H1 (cell line): ENCODE data around the gene CCT6A. TPM values are rescaled to one million over a fixed set of nuclear protein-coding genes. Genes with fewer than 3 reads are reported as not detected.

Source experiments
- CEBPB ChIP-seq: IDR thresholded peaks from 2 replicates; pipeline ENCODE4 v1.6.1; 2012; ENCODE audit warnings: low read depth, low read length
- CHD1 ChIP-seq: IDR thresholded peaks from 2 replicates; pipeline ENCODE4 v1.6.1; 2012; ENCODE audit warnings: low read depth, low read length, improper control_type of control experiment
- EGR1 ChIP-seq: IDR thresholded peaks from 2 replicates; pipeline ENCODE4 v1.6.1; 2011; ENCODE audit warnings: low read depth, low read length, borderline replicate concordance
- EP300 ChIP-seq, 2 experiments: IDR thresholded peaks; 1 replicate in 1 of 2; 2 replicates in 1 of 2; pipeline ENCODE4 v1.6.1; 2011 to 2012; ENCODE audit warnings: low read depth in 2 of 2, low read length in 2 of 2, mild to moderate bottlenecking in 2 of 2, borderline replicate concordance in 1 of 2, inconsistent platforms in 1 of 2, moderate library complexity in 1 of 2
- EZH2 ChIP-seq: fragments of 200-600 bp; sonication (generic); IDR thresholded peaks from 2 replicates; pipeline ENCODE4 v1.7.1; 2012; ENCODE audit warnings: low read depth, mild to moderate bottlenecking, moderate library complexity, low read length, inconsistent platforms; ENCODE audit not compliant: severe bottlenecking
- GTF2F1 ChIP-seq: IDR thresholded peaks from 2 replicates; pipeline ENCODE4 v1.6.1; 2012; ENCODE audit warnings: low read depth, low read length, improper control_type of control experiment, borderline replicate concordance
- HDAC6 ChIP-seq: IDR thresholded peaks from one replicate; pipeline ENCODE4 v1.7.1; 2012; ENCODE audit warnings: low read depth, mild to moderate bottlenecking, inconsistent platforms, low read length, moderate library complexity
- KDM4A ChIP-seq: IDR thresholded peaks from one replicate; pipeline ENCODE4 v1.7.1; 2012; ENCODE audit warnings: low read depth, mild to moderate bottlenecking, moderate library complexity, low read length, inconsistent platforms; ENCODE audit not compliant: severe bottlenecking
- NRF1 ChIP-seq: IDR thresholded peaks from 2 replicates; pipeline ENCODE4 v1.6.1; 2011; ENCODE audit warnings: mild to moderate bottlenecking, low read depth, low read length, improper control_type of control experiment
- RBBP5 ChIP-seq: IDR thresholded peaks from 2 replicates; pipeline ENCODE4 v1.7.1; 2012; ENCODE audit warnings: low read depth, mild to moderate bottlenecking, inconsistent platforms, low read length, moderate library complexity, borderline replicate concordance
- SP4 ChIP-seq: IDR thresholded peaks from 2 replicates; pipeline ENCODE4 v1.6.1; 2012; ENCODE audit warnings: low read length, inconsistent platforms
- TAF1 ChIP-seq: IDR thresholded peaks from 2 replicates; pipeline ENCODE4 v1.6.1; 2011; ENCODE audit warnings: mild to moderate bottlenecking, low read depth, low read length
- TCF12 ChIP-seq: IDR thresholded peaks from 2 replicates; pipeline ENCODE4 v1.6.1; 2011; ENCODE audit warnings: low read depth, mild to moderate bottlenecking, low read length
- TEAD4 ChIP-seq: IDR thresholded peaks from 2 replicates; pipeline ENCODE4 v1.6.1; 2012; ENCODE audit warnings: low read depth, low read length, inconsistent platforms, mixed read lengths
- polyA plus RNA-seq, 7 experiments: library from polyadenylated mRNA; depleted of rRNA in 3 of 7; stranded (reverse) in 5 of 7; unstranded in 2 of 7; fragments of >200 nt in 5 of 7; fragments of 200-250 nt in 2 of 7; gene quantifications; 1 replicate in 5 of 7; 2 replicates in 1 of 7; 4 replicates in 1 of 7; pipeline versions ENCODE4 v1.2.1 to v1.2.3, GENCODE V29; 2011 to 2013; ENCODE audit warnings: missing spikeins in 2 of 7, mixed read lengths in 2 of 7
- total RNA-seq: library from RNA; stranded (reverse); fragmentation: NEBNext Ultra II Directional; extraction: Animal tissue kit (Norgen Biotek cat#: 25700); gene quantifications from 2 replicates; pipeline ENCODE4 v1.2.1, GENCODE V29; 2021
- TF ChIP-seq, protein P1 (sequence below): IDR thresholded peaks from 2 replicates; pipeline ENCODE4 v1.6.1; 2011; ENCODE audit warnings: low read length, improper control_type of control experiment

The CCT6A gene
- total and polyA plus RNA-seq, 2 of the 8 experiments (the other 6 are each of a cell fraction or from before 2014, with no cell fraction given) = 201 to 272 TPM

DNA sequence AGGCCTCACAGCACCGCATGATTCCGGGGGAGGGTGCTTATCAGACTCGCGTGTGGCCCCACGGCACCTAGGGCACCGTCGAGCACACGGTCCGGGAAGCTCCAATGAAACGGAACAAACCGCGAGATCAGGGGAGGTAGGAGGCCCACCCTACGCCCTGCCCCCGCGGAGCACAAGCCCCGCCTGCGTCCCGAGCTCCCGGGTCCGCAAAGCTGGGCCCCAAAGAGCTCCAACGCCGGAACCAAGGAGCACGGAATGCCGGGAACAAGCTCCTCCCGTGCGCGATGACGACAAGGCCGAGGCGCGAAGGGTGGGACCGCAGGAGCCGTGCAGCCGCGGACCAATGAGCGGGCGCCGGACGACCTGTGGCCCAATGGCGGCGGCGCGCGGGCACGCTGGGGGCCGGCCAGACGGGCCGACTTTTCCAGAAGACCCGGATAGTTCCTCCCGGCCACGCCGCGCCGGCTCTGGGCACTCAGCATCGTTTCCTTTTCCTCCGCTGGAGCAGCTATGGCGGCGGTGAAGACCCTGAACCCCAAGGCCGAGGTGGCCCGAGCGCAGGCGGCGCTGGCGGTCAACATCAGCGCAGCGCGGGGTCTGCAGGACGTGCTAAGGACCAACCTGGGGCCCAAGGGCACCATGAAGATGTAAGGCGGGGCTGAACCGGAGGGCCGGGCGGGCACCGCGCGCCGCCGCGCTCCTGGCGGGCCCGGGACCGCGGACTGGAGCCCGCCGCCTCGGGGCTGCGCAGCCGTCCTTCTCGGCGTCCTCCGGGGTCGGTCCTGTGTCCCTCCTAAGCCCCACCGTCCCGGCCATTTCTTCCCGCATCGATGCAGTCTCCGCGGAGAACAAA, at the start of gene CCT6A, which contains the start of gene PSPH (continued):
- TF ChIP-seq EZH2 (no peak), EP300 (IDR thresholded peaks at IDR 0.05; ENCODE audit: borderline replicate concordance in 1 of 2, low read depth in 2 of 2, low read length in 2 of 2) (0 out of 3 replicates have a peak, but pooled peaks of 1 of the 2 experiments have one; percentile 11), CEBPB (no peak), RBBP5 (no peak), TCF12 (no peak), GTF2F1 (peak; percentile 50; the same call in 1 of the 2 replicates), SP4 (no peak), CHD1 (no peak), NRF1 (no peak), TAF1 (peak; percentile 98), KDM4A (no peak), TEAD4 (peak; percentile 60; the same call in 1 of the 2 replicates), HDAC6 (no peak), EGR1 (no peak)
- TF ChIP-seq, protein P1, sequence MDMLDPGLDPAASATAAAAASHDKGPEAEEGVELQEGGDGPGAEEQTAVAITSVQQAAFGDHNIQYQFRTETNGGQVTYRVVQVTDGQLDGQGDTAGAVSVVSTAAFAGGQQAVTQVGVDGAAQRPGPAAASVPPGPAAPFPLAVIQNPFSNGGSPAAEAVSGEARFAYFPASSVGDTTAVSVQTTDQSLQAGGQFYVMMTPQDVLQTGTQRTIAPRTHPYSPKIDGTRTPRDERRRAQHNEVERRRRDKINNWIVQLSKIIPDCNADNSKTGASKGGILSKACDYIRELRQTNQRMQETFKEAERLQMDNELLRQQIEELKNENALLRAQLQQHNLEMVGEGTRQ = no peak
